ENCODE data around the gene ALDH16A1.

DNA sequence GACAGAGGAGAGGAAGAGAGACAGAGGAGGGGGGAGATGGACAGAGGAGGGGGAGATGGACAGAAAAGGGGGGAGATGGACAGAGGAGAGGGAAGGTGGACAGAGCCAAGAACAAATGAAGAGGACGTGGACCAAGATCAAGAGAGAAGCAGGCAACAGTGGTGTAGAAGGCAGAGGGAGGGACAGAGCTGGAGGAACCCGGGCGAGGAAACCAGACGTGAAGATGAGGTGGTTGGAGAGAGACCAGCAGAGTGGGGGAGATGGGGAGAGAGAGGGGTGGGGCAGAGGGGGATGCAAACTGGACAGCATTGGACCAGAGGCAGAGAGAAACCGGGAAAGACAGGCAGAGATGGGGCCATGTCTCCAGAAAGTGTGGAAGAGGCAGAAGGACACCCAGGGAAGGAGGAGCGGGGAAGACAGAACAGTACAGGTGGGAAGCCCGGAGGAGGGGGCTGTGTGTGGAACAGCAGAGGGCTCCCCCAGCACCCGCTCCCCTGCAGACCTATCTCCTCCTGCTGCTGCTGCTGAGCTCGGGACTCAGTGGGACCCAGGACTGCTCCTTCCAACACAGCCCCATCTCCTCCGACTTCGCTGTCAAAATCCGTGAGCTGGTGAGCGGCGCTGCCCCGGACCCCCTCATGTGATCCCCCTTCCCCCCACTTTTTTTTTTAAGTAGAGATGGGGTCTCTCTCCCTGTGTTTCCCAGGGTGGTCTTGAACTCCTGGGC lies 22.3 kb downstream of the ALDH16A1 start:
- TF ChIP-seq, protein P1, sequence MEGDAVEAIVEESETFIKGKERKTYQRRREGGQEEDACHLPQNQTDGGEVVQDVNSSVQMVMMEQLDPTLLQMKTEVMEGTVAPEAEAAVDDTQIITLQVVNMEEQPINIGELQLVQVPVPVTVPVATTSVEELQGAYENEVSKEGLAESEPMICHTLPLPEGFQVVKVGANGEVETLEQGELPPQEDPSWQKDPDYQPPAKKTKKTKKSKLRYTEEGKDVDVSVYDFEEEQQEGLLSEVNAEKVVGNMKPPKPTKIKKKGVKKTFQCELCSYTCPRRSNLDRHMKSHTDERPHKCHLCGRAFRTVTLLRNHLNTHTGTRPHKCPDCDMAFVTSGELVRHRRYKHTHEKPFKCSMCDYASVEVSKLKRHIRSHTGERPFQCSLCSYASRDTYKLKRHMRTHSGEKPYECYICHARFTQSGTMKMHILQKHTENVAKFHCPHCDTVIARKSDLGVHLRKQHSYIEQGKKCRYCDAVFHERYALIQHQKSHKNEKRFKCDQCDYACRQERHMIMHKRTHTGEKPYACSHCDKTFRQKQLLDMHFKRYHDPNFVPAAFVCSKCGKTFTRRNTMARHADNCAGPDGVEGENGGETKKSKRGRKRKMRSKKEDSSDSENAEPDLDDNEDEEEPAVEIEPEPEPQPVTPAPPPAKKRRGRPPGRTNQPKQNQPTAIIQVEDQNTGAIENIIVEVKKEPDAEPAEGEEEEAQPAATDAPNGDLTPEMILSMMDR (IDR thresholded peaks at IDR 0.05; ENCODE audit: insufficient read depth, low read length), result no peak
- TF ChIP-seq, protein P2, sequence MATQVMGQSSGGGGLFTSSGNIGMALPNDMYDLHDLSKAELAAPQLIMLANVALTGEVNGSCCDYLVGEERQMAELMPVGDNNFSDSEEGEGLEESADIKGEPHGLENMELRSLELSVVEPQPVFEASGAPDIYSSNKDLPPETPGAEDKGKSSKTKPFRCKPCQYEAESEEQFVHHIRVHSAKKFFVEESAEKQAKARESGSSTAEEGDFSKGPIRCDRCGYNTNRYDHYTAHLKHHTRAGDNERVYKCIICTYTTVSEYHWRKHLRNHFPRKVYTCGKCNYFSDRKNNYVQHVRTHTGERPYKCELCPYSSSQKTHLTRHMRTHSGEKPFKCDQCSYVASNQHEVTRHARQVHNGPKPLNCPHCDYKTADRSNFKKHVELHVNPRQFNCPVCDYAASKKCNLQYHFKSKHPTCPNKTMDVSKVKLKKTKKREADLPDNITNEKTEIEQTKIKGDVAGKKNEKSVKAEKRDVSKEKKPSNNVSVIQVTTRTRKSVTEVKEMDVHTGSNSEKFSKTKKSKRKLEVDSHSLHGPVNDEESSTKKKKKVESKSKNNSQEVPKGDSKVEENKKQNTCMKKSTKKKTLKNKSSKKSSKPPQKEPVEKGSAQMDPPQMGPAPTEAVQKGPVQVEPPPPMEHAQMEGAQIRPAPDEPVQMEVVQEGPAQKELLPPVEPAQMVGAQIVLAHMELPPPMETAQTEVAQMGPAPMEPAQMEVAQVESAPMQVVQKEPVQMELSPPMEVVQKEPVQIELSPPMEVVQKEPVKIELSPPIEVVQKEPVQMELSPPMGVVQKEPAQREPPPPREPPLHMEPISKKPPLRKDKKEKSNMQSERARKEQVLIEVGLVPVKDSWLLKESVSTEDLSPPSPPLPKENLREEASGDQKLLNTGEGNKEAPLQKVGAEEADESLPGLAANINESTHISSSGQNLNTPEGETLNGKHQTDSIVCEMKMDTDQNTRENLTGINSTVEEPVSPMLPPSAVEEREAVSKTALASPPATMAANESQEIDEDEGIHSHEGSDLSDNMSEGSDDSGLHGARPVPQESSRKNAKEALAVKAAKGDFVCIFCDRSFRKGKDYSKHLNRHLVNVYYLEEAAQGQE (IDR thresholded peaks at IDR 0.05; ENCODE audit: insufficient replicate concordance, low read depth), result no peak
- no peak for TF ChIP-seq POLR2AphosphoS5 (IDR thresholded peaks at IDR 0.05; ENCODE audit: low read depth)
- no peak for TF ChIP-seq SPI1 (IDR thresholded peaks at IDR 0.05; ENCODE audit: borderline replicate concordance, low read depth)
- TF ChIP-seq GABPA (IDR thresholded peaks at IDR 0.05; ENCODE audit: low read depth), result no peak

All from HL-60 (cell line).